Renal pelvis (tissue), 12 donors: ENCODE data around the gene ALG1L2. TPM values are rescaled to one million over a fixed set of nuclear protein-coding genes. Genes with fewer than 3 reads are reported as not detected.
"Not testable (repeated sequence)": the region's sequence is repeated elsewhere in the genome, so short reads cannot be mapped to it uniquely, and the experiment has no call there.

Source experiments
- DNase-seq: peaks from one replicate; pipeline ENCODE4 v3.0.0-alpha.2; 2013
- long read RNA-seq, 16 experiments: transcript quantifications; one replicate each; lab custom pipeline, GENCODE V29; 2026
- polyA plus RNA-seq, 3 donors: library from polyadenylated mRNA; unstranded; fragments of 120-200 nt; gene quantifications; one replicate each; pipeline ENCODE4 v1.2.1, GENCODE V29; 2013; ENCODE audit not compliant: insufficient read length in 3 of 3

Gene ALG1L2
- polyA plus RNA-seq = 1 to 10 TPM; 1.2 to 2.9 (median 2.8) TPM
- long read RNA-seq, donor 1 = 0 reads
- long read RNA-seq, donor 2 = 0 reads
- long read RNA-seq, donor 3 = 0 reads
- long read RNA-seq, donor 4 = 0 reads
- long read RNA-seq, donor 5 = 0 reads
- long read RNA-seq, donor 6 = 0 reads
- long read RNA-seq, donor 7 = 0 reads
- long read RNA-seq, donor 8 = 0 reads
- long read RNA-seq, donor 9 = 0 reads
- long read RNA-seq, donor 10 = 0 reads
- long read RNA-seq, donor 11 = 0 reads
- long read RNA-seq, donor 12 = 0 reads
- long read RNA-seq, donor 13 = 0 reads
- long read RNA-seq, donor 14 = 0 reads
- long read RNA-seq, donor 15, partial matches to known transcripts = 6 of 6 reads
- long read RNA-seq, donor 15, other reads (novel, unspliced or antisense) = 0 of 6 reads
- long read RNA-seq, donor 16 = 0 reads

- DNase-seq = peak; percentile 59
Observed at GRCh38 chr3:130081351-130081881, at the start of gene ALG1L2. ALG1L2 (plus strand) TSS chr3:130081831; CDS start chr3:130082017, 186 bp downstream.

GRCh38 chr3:130037126-130037815, 44.4 kb upstream of the ALG1L2 start:
- not testable (repeated sequence) for DNase-seq

GRCh38 chr3:130042736-130043135, 38.9 kb upstream of the ALG1L2 start:
- not testable (repeated sequence) for DNase-seq

- DNase-seq = not testable (repeated sequence)
Observed at GRCh38 chr3:130043658-130044057, 38.0 kb upstream of the ALG1L2 start.

GRCh38 chr3:130044370-130044769, 37.3 kb upstream of the ALG1L2 start:
- no peak for DNase-seq

- DNase-seq = no peak
Observed at GRCh38 chr3:130048726-130049125, 32.9 kb upstream of the ALG1L2 start.

GRCh38 chr3:130052366-130052765, 29.3 kb upstream of the ALG1L2 start:
- DNase-seq = not testable (repeated sequence)

GRCh38 chr3:130052965-130053364, 28.7 kb upstream of the ALG1L2 start:
- DNase-seq = not testable (repeated sequence)

- DNase-seq = not testable (repeated sequence)
Observed at GRCh38 chr3:130057536-130058266, 23.9 kb upstream of the ALG1L2 start.

GRCh38 chr3:130058267-130058657, 23.4 kb upstream of the ALG1L2 start:
- peak; percentile 4 for DNase-seq

GRCh38 chr3:130058716-130059115, 22.9 kb upstream of the ALG1L2 start:
- peak; percentile 11 for DNase-seq

- DNase-seq = not testable (repeated sequence)
Observed at GRCh38 chr3:130059162-130059561, 22.5 kb upstream of the ALG1L2 start.

GRCh38 chr3:130073582-130073981, 8.0 kb upstream of the ALG1L2 start:
- no peak for DNase-seq

- no peak for DNase-seq
Observed at GRCh38 chr3:130077636-130078035, 4.0 kb upstream of the ALG1L2 start.

GRCh38 chr3:130083363-130084090, 1.9 kb downstream of the ALG1L2 start:
- not testable (repeated sequence) for DNase-seq

- no peak for DNase-seq
Observed at GRCh38 chr3:130084436-130084980, 2.9 kb downstream of the ALG1L2 start.

- no peak for DNase-seq
Observed at GRCh38 chr3:130085881-130086280, 4.2 kb downstream of the ALG1L2 start.

- not testable (repeated sequence) for DNase-seq
Observed at GRCh38 chr3:130086628-130087027, 5.0 kb downstream of the ALG1L2 start.

GRCh38 chr3:130088061-130088460, 6.4 kb downstream of the ALG1L2 start:
- DNase-seq = no peak

GRCh38 chr3:130090681-130091080, 9.1 kb downstream of the ALG1L2 start:
- DNase-seq = not testable (repeated sequence)

GRCh38 chr3:130091958-130092357, 10.3 kb downstream of the ALG1L2 start:
- no peak for DNase-seq
